Neural progenitor cell (in vitro differentiated cells): Measurements from ENCODE around the gene LRCOL1. TPM values are rescaled to one million over a fixed set of nuclear protein-coding genes. Genes with fewer than 3 reads are reported as not detected.

ENCODE experiments used
- DNase-seq: peaks from one replicate; pipeline ENCODE4 v3.0.0-alpha.2; 2016; ENCODE audit warnings: low spot score
- H2AFZ ChIP-seq: fragments of 200-600 bp; sonication (generic); replicated peaks from 2 replicates; pipeline ENCODE4 v1.6.1; 2016; ENCODE audit warnings: antibody characterized with exemption
- H3F3A ChIP-seq: fragments of 200-600 bp; sonication (generic); 2 replicates; pipeline ENCODE4 v1.6.1; 2016; ENCODE audit warnings: antibody characterized with exemption, low read depth
- H3K27ac ChIP-seq: fragments of 200-600 bp; sonication (generic); 2 replicates; pipeline ENCODE4 v1.5.1; 2016; ENCODE audit warnings: mild to moderate bottlenecking
- H3K27me3 ChIP-seq: fragments of 200-600 bp; sonication (generic); 2 replicates; pipeline ENCODE4 v1.6.1; 2016; ENCODE audit warnings: mild to moderate bottlenecking, moderate library complexity
- H3K36me3 ChIP-seq: fragments of 200-600 bp; sonication (generic); 2 replicates; pipeline ENCODE4 v1.5.1; 2016
- H3K4me1 ChIP-seq: fragments of 200-600 bp; sonication (generic); 2 replicates; pipeline ENCODE4 v1.6.1; 2016; ENCODE audit warnings: mixed run types
- H3K4me2 ChIP-seq: fragments of 200-600 bp; sonication (generic); 2 replicates; pipeline ENCODE4 v1.6.1; 2016
- H3K4me3 ChIP-seq: fragments of 200-600 bp; sonication (generic); 2 replicates; pipeline ENCODE4 v1.5.1; 2016
- H3K79me2 ChIP-seq: fragments of 200-600 bp; sonication (generic); 2 replicates; pipeline ENCODE4 v1.6.1; 2016; ENCODE audit warnings: low read depth
- H3K9ac ChIP-seq: fragments of 200-600 bp; sonication (generic); 2 replicates; pipeline ENCODE4 v1.6.1; 2016
- H3K9me3 ChIP-seq: fragments of 200-600 bp; sonication (generic); 2 replicates; pipeline ENCODE4 v1.5.1; 2016; ENCODE audit warnings: low read depth
- H4K20me1 ChIP-seq: fragments of 200-600 bp; sonication (generic); 2 replicates; pipeline ENCODE4 v1.6.1; 2016; ENCODE audit warnings: low read depth
- H3K27ac Mint-ChIP-seq: 3 replicates; pipeline ENCODE4 v1.8.0; 2021; ENCODE audit warnings: mixed read lengths
- H3K27me3 Mint-ChIP-seq: 2 replicates; pipeline ENCODE4 v1.8.0; 2022; ENCODE audit warnings: low read depth, mild to moderate bottlenecking, inconsistent platforms, moderate library complexity, mixed read lengths; ENCODE audit not compliant: insufficient read depth
- H3K36me3 Mint-ChIP-seq: 3 replicates; pipeline ENCODE4 v1.8.0; 2021; ENCODE audit warnings: mixed read lengths
- H3K4me1 Mint-ChIP-seq: 3 replicates; pipeline ENCODE4 v1.8.0; 2021; ENCODE audit warnings: mixed read lengths
- H3K4me3 Mint-ChIP-seq: 3 replicates; pipeline ENCODE4 v1.8.0; 2021; ENCODE audit warnings: mild to moderate bottlenecking, moderate library complexity, mixed read lengths
- H3K9me3 Mint-ChIP-seq: 3 replicates; pipeline ENCODE4 v1.8.0; 2020; ENCODE audit warnings: mixed read lengths
- EZH2 ChIP-seq: fragments of 200-600 bp; sonication (generic); IDR thresholded peaks from 2 replicates; pipeline ENCODE4 v1.6.1; 2017; ENCODE audit warnings: antibody characterized with exemption, mild to moderate bottlenecking, moderate library complexity
- EZH2phosphoT487 ChIP-seq: fragments of 200-600 bp; sonication (generic); IDR thresholded peaks from 2 replicates; pipeline ENCODE4 v1.6.1; 2017; ENCODE audit warnings: antibody characterized with exemption
- total RNA-seq: library from RNA; depleted of rRNA; stranded (reverse); fragments of >200 nt; gene quantifications from 2 replicates; pipeline ENCODE4 v1.2.3, GENCODE V29; 2015; ENCODE audit warnings: low replicate concordance
- TF ChIP-seq, protein P1 (sequence below): fragments of 200-600 bp; sonication (generic); IDR thresholded peaks from 2 replicates; pipeline ENCODE4 v1.5.1; 2017; ENCODE audit warnings: antibody characterized with exemption, mild to moderate bottlenecking

The LRCOL1 gene
- total RNA-seq, 1 donor from 2014 or later, result not detected

DNA sequence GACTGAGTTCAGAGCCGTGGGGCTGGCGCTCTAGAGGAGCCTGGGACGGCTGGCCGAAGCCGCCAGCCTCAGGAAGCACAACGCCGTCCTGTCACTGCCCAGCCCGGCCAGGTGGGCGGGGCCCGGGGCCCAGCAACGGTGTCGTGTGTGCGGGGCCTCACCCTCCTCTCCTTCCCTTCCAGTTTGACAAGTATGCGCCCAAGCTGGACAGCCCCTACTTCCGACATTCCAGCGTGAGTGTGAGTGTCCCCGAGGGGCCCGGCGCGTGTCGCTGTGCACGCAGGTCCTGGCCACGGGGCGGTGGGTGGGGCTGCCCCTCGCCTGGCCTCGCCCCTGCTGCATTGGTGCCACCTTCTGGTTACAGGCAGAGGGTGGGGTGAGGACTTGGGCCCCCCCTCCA lies 38.3 kb downstream of the LRCOL1 start:
- H3K9me3 Mint-ChIP-seq, result no peaks in the 10 kb centered on the region
- no peak overlapping the region for H3K27ac Mint-ChIP-seq
- Histone ChIP-seq H4K20me1 (peaks cover 80% of the 10 kb centered on the region), H3K9me3 (no peaks in the 10 kb centered on the region), H3K9ac (no peak overlapping the region), H3K4me2 (no peak overlapping the region), H3K4me1 (no peaks in the 10 kb centered on the region), H3K4me3 (no peak overlapping the region), H3K36me3 (no peaks in the 10 kb centered on the region), H3F3A (no peaks in the 10 kb centered on the region), H3K79me2 (no peaks in the 10 kb centered on the region), H3K27ac (no peak overlapping the region), H3K27me3 (no peaks in the 10 kb centered on the region), H2AFZ (no peak overlapping the region)
- H3K27me3 Mint-ChIP-seq, result no peaks in the 10 kb centered on the region
- no peak for TF ChIP-seq EZH2phosphoT487
- no peak for TF ChIP-seq EZH2
- TF ChIP-seq, protein P1, sequence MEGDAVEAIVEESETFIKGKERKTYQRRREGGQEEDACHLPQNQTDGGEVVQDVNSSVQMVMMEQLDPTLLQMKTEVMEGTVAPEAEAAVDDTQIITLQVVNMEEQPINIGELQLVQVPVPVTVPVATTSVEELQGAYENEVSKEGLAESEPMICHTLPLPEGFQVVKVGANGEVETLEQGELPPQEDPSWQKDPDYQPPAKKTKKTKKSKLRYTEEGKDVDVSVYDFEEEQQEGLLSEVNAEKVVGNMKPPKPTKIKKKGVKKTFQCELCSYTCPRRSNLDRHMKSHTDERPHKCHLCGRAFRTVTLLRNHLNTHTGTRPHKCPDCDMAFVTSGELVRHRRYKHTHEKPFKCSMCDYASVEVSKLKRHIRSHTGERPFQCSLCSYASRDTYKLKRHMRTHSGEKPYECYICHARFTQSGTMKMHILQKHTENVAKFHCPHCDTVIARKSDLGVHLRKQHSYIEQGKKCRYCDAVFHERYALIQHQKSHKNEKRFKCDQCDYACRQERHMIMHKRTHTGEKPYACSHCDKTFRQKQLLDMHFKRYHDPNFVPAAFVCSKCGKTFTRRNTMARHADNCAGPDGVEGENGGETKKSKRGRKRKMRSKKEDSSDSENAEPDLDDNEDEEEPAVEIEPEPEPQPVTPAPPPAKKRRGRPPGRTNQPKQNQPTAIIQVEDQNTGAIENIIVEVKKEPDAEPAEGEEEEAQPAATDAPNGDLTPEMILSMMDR, result no peak
- H3K4me1 Mint-ChIP-seq, result no peaks in the 10 kb centered on the region
- no peak overlapping the region for H3K4me3 Mint-ChIP-seq
- DNase-seq, result no peak
- no peaks in the 10 kb centered on the region for H3K36me3 Mint-ChIP-seq

DNA sequence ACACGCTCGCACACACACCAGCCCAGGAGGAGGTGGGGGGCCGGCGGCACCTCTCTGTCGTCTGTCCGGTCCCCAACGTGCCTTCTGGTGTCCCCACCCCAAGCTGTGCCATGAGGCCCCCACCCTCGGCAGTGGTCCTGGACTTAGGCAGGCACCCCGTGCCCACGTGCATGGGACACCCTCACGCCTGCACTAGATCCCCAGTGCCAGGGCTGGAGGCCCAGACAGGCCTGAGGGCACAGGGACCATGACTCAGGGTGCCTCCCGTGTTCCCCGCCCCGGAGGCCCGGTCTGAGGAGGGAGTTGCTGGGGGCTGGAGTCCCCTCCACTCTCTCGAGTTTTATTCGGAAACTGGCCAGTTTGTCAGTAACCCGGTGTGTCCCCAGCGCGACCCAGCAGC lies 38.8 kb downstream of the LRCOL1 start:
- no peak for DNase-seq
- no peaks in the 10 kb centered on the region for H3K4me1 ChIP-seq
- no peaks in the 10 kb centered on the region for H3K79me2 ChIP-seq
- H3K4me1 Mint-ChIP-seq, result no peaks in the 10 kb centered on the region
- TF ChIP-seq EZH2phosphoT487, result no peak
- TF ChIP-seq, protein P1, result no peak
- no peak for TF ChIP-seq EZH2
- no peak overlapping the region for H2AFZ ChIP-seq
- H3K27ac Mint-ChIP-seq, result no peak overlapping the region
- no peaks in the 10 kb centered on the region for H3K27me3 ChIP-seq
- no peaks in the 10 kb centered on the region for H3K9me3 Mint-ChIP-seq
- H3K4me3 Mint-ChIP-seq, result no peak overlapping the region
- no peak overlapping the region for H3K4me2 ChIP-seq
- no peaks in the 10 kb centered on the region for H3K36me3 Mint-ChIP-seq
- peaks cover 82% of the 10 kb centered on the region for H4K20me1 ChIP-seq
- no peak overlapping the region for H3K4me3 ChIP-seq
- H3F3A ChIP-seq, result no peaks in the 10 kb centered on the region
- no peaks in the 10 kb centered on the region for H3K9me3 ChIP-seq
- no peak overlapping the region for H3K9ac ChIP-seq
- no peak overlapping the region for H3K27ac ChIP-seq
- no peaks in the 10 kb centered on the region for H3K27me3 Mint-ChIP-seq
- no peaks in the 10 kb centered on the region for H3K36me3 ChIP-seq

DNA sequence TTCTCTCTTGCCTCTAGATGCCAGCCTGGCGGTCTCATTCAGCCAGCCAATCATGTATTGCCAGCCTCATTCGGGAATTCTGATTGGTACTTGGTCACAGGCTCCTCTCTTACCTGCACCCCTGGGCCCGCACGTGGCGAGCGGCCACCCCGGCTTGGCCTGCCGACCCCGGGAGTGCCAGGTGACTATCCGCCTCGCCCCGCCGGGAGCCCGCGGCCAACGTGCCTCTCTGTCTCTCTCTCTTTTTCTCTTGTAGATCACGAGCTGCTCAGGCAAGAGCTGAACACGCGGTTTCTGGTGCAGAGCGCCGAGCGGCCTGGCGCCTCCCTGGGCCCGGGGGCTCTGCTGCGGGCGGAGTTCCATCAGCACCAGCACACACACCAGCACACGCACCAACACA lies 39.3 kb downstream of the LRCOL1 start:
- Mint-ChIP-seq H3K9me3 (no peaks in the 10 kb centered on the region), H3K27ac (no peak overlapping the region), H3K27me3 (no peaks in the 10 kb centered on the region), H3K4me3 (no peak overlapping the region), H3K36me3 (no peaks in the 10 kb centered on the region), H3K4me1 (no peaks in the 10 kb centered on the region)
- TF ChIP-seq EZH2phosphoT487 (no peak), EZH2 (no peak)
- TF ChIP-seq, protein P1, result no peak
- no peak overlapping the region for H3K9ac ChIP-seq
- no peaks in the 10 kb centered on the region for H3K79me2 ChIP-seq
- no peak overlapping the region for H3K27ac ChIP-seq
- H3K4me3 ChIP-seq, result no peak overlapping the region
- H3K27me3 ChIP-seq, result no peaks in the 10 kb centered on the region
- DNase-seq, result no peak
- peaks cover 85% of the 10 kb centered on the region for H4K20me1 ChIP-seq
- H3K9me3 ChIP-seq, result no peaks in the 10 kb centered on the region
- H3K4me2 ChIP-seq, result no peak overlapping the region
- no peak overlapping the region for H2AFZ ChIP-seq
- H3K36me3 ChIP-seq, result no peaks in the 10 kb centered on the region
- H3K4me1 ChIP-seq, result no peaks in the 10 kb centered on the region
- no peaks in the 10 kb centered on the region for H3F3A ChIP-seq

DNA sequence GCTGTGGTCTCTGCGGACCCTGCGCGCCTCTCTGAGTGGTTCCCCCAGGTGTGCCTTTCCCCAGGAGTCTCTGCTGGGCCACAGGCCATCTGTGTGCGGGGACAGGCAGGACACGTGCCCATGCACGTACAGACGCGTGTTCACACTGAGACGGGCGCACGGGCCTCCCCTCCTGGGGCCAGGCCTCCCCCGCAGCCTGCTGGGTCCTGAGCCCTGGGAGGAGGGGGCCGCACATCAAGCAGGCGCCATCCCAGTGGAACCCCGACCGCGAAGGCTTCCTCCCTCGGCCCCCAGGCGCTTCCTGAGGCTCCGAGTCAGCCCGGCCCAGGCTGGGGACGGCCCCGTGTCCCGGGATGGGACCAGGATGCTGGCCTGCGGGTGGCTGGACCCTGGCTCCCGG lies 39.7 kb downstream of the LRCOL1 start:
- H2AFZ ChIP-seq, result no peak overlapping the region
- H3K79me2 ChIP-seq, result no peaks in the 10 kb centered on the region
- no peaks in the 10 kb centered on the region for H3K9me3 Mint-ChIP-seq
- no peak for DNase-seq
- no peaks in the 10 kb centered on the region for H3K4me1 ChIP-seq
- H3K27me3 Mint-ChIP-seq, result no peaks in the 10 kb centered on the region
- no peak overlapping the region for H3K27ac ChIP-seq
- H4K20me1 ChIP-seq, result peaks cover 85% of the 10 kb centered on the region
- no peak overlapping the region for H3K9ac ChIP-seq
- TF ChIP-seq, protein P1, result no peak
- TF ChIP-seq EZH2phosphoT487 (no peak), EZH2 (no peak)
- H3K27ac Mint-ChIP-seq, result no peak overlapping the region
- no peaks in the 10 kb centered on the region for H3K36me3 ChIP-seq
- H3K4me1 Mint-ChIP-seq, result peaks cover under 1% of the 10 kb centered on the region
- no peak overlapping the region for H3K4me2 ChIP-seq
- no peak overlapping the region for H3K4me3 Mint-ChIP-seq
- no peaks in the 10 kb centered on the region for H3K9me3 ChIP-seq
- H3K4me3 ChIP-seq, result no peak overlapping the region
- no peaks in the 10 kb centered on the region for H3F3A ChIP-seq
- no peaks in the 10 kb centered on the region for H3K27me3 ChIP-seq
- peaks cover 2% of the 10 kb centered on the region for H3K36me3 Mint-ChIP-seq
